ENCODE data around the gene MFSD2A.
"Not testable (repeated sequence)": the region's sequence is repeated elsewhere in the genome, so short reads cannot be mapped to it uniquely, and the experiment has no call there.

The MFSD2A gene

DNA sequence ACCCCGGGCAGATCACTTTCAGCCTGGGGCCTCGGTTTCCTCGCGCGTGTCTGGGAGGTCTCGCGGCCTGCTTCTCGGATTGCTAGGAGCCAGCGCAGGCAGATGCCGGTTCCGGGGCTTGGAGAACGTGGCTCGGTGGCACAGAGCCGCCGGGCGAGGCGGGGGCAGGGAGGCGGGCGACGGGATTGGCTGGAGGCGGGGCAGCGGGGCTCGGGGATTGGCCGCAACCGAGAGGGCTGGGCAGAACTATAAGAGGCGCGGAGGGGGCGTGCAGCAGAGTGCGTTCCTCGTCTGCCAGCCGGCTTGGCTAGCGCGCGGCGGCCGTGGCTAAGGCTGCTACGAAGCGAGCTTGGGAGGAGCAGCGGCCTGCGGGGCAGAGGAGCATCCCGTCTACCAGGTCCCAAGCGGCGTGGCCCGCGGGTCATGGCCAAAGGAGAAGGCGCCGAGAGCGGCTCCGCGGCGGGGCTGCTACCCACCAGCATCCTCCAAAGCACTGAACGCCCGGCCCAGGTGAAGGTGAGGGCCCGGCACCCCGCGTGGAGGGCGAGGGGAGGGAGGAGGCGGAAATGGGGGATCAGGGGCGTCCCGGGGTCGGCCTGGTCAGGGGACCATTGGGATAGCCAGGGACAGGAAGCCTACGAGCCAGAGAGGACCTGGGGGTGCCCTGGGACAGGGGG, at the start of gene MFSD2A:
TSS of gene MFSD2A (plus strand) at position 276 of the 677 bp plus-strand sequence. CDS start at position 424, 148 bp downstream.
- peak; percentile 83 for DNase-seq (ENCODE audit: low spot score)

DNA sequence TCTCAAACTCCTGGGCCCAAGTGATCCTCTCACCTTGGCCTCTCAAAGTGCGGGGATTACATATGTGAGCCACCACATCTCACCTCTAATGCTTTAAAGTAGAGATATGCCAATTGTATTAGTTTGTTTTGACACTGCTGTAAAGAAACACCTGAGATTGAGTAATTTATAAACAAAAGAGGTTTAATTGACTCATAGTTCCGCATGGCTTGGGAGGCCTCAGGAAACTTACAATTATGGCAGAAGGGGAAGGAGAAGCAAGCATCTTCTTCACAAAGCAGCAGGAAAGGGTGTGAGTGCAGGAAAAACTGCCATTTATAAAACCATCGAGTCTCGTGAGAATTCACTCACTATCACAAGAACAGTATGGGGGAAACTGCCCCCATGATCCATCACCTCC, 49.8 kb upstream of the MFSD2A start:
- DNase-seq (ENCODE audit: low spot score) = no peak

DNA sequence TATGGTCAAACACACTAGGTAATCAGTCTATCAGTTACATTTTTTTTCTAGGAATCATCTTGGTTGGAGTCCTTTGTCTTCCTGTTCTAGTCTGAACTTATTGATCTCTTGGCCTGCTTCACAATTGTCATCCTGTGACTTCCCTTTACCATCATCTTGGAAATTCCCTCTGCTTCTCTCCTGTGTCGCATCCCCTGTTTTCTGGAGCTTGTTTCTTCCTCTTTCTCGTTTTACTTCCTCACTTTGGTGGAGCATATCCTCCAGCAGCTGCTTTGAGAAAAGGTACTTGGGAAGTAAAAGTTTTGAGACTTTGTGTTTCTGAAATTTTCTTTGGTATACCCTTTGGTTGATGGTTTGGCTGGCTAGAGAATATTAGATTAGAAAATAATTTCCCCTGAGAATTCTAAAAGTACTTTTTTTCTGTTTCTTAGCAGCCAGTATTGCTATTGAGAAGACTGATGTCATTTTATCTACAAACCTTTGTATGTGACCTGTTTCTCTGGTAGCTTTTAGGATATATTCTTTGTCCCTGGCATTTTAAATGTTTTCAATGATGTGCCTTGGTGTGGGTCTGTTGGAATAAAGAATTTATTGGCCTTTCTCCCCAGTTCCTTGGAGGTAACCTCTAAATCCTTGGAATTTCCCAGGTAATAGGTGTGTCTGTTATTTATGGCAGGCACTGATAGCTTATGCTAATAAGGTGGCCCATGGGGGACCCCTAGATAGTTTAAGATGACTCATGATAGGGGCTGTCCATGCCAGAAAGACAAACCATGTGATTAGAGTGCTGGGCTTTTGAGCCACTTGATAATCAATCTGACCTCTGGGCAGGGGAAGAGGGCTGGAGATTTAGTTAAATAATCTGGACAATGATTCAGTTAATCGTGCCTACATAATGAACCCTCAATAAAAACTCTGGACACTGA, 47.2 kb upstream of the MFSD2A start:
- DNase-seq (ENCODE audit: low spot score) = peak; percentile 73

DNA sequence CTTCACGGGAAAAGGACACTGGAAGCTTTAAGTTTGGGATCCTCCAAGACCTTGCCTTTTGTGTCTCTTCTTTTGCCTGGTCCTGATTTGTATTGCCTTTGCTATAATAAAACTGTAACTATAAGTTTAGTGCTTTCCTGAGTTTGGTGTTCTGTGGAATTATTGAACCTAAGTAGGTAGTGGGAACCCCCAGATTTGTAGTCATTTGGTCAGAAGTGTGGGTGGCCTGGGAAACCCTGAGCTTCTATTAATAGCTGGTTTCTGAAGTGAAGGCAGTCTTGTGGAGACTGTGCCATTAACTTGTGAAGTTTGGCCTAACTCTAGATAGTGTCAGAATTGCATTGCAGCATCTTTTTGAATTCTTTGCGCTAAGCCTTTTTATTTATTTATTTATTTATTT, 46.4 kb upstream of the MFSD2A start:
- DNase-seq (ENCODE audit: low spot score) = no peak

DNA sequence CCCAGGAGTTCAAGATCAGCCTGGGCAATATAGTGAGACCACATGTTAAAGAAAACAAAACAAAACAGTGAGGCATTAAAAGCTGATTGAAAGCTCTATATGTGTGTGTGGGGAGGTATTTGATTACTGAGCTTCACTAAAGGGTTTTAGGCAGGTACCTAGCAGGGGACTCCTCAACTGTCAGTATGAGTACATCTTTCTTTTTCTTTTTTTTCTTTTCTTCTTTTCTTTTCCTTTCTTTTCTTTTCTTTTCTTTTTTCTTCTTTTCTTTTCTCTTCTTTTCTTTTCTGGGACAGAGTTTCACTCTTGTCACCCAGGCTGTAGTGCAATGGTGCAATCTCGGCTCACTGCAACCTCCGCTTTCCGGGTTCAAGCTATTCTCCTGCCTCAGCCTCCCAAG, 44.7 kb upstream of the MFSD2A start:
- DNase-seq (ENCODE audit: low spot score) = no peak

DNA sequence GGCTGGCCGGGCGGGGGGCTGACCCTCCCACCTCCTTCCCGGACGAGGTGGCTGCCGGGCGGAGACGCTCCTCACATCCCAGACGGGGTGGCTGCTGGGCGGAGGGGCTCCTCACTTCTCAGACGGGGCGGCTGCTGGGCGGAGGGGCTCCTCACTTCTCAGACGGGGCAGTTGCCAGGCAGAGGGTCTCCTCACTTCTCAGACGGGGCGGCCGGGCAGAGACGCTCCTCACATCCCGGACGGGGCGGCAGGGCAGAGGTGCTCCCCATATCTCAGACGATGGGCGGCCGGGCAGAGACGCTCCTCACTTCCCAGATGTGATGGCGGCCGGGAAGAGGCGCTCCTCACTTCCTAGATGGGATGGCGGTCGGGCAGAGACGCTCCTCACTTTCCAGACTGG, 41.8 kb upstream of the MFSD2A start:
- DNase-seq (ENCODE audit: low spot score) = not testable (repeated sequence)

DNA sequence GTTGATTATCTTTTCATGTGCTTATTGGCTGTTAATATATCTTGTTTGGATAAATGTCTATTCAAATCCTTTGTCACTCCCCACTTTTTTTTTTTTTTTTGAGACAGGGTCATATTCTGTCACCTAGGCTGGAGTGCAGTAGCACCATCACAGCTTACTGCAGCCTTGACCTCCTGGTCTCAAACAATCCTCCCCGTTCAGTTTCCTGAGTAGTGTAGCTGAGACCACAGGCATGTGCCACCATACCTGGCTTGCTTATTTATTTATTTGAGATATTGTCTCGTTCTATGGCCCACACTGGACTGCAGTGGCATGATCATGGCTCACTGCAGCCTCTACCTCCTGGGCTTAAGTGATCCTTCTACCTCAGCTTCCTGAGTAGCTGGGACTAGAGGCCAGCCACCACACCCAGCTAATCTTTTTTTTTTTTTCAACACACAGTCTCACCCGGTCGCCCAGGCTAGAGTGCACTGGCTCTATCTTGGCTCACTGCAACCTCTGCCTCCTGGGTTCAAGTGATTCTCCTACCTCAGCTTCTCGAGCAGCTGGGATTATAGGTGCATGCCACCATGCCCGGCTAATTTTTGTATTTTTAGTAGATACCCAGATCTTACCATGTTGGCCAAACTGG, 39.3 kb upstream of the MFSD2A start:
- no peak for DNase-seq (ENCODE audit: low spot score)

DNA sequence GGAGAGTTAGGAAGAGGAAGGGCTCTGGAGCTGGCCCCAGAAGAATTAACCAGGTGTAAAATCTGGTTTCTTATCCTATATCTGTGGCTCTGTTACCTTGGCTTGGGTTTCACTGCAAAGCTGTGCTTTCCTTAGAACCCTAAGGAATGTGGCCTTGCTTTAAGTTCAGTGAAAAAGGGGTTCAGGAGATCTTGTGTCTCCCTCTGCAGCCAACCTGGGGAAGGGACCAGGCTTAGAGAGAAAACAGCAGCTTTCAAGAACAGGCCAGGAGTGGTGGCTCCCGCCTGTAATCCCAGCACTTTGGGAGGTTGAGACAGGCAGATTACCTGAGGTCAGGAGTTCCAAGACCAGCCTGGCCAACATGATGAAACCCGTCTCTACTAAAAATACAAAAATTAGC, 37.1 kb upstream of the MFSD2A start:
- no peak for DNase-seq (ENCODE audit: low spot score)

DNA sequence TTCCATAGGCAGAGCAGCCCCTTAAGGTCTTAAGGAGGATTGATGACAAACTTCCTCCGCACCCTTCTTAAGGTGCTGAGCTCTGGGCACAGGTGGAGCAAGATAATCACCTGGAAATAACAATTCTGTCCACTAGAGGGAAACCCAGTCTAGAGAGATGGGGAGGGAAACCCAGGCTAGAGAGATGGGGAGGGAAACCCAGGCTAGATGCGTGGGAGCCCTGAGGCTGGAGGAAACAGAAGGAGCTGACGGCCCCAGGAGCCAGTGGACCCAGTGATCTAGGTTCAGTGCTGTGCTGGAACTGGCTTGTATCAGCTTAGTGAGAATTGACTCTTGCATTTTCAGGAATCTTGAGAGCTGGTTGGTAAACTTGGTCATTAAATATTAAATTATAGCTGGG, 35.4 kb upstream of the MFSD2A start:
- peak; percentile 76 for DNase-seq (ENCODE audit: low spot score)

DNA sequence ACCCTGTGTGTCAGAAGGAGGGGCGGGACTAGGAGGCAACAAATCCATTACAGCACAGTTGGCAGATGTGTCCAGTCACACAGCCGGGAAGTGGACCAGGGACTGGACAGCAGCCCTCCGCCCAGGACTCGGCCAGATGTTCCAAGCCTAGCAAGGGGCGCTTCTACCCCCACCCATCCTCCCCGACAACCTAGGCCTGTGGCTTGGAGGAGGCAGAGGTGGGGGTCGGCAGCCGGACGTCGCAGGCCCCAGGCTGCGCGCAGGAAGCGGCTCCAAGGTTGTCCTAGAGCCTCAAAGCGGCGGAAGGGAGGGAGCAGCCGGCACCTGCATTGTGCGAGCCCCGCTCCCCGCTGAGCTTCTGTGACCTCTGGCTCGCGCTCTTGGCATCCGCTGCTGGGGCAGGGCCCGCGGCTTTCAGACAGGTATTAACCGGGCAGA, 32.7 kb upstream of the MFSD2A start:
- DNase-seq (ENCODE audit: low spot score) = no peak

DNA sequence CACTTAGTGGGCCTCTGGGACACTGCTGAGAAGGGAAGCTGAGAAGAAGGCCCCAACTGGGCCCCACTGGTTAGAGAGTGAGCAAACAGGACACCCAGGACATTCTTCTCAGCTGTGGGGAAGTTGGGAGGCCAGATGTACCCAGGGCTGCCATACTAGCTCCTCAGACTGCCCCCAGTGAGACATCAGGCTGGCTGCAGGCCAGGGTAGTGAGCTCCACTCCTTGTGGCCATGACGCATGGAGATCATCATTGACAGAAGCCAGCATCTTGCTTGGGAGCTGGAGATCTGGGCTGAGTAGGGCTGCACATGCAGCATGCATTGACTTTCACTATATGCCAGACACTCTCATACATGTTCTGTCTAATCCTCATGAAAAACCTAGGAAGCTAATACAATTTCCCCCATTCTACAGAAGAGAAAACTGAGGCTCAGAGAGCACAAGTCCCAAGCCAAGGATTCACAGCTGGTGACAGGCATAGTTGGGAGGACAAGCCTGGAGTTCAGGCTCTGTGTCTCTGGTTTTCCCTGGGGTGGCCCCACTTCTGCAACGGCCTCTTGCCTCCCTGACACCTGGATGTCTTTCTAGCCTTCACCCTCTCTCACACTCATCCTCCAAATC, 29.1 kb upstream of the MFSD2A start:
- no peak for DNase-seq (ENCODE audit: low spot score)

DNA sequence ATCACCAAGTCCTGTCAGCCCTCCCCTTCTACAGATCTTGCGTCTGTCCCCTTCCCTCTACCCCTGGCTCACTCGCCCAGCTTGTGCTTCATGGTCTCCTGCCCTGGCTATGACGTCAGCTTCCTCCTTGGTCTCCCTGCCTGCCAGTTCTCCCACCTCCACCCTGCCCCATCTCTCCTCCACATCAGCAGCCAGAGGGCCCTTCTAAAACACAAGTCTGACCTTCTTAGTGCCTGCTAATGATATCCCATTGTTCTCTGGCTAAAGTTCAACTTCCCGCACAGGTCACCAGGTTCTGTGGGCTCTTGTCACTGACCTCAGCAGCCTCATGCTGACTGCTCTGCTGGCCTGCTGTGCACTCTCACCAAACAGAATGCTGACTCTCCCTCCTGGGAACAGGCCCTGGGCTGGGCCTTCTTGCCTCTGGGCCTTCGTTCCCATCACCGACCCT, 28.6 kb upstream of the MFSD2A start:
- no peak for DNase-seq (ENCODE audit: low spot score)

DNA sequence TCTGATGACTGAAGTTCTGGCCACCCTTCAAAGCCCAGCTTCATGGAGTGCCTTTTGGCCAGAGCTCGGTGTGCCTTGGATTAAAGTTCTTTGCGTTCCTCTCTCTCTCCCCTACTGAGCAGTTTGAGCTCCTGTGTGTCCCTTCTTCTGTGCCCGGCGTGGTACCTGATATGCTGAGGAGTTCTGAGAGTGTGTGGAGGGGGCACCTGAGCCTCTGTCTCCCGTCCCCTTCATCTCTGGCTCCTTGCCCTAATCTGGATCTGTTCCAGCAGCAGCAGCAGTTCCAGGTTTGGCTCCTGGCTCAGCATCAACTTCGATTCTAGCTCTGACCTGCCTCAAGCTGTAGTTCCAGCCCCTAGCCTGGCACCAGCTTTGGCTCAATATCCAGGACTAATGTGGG, 28.1 kb upstream of the MFSD2A start:
- no peak for DNase-seq (ENCODE audit: low spot score)

DNA sequence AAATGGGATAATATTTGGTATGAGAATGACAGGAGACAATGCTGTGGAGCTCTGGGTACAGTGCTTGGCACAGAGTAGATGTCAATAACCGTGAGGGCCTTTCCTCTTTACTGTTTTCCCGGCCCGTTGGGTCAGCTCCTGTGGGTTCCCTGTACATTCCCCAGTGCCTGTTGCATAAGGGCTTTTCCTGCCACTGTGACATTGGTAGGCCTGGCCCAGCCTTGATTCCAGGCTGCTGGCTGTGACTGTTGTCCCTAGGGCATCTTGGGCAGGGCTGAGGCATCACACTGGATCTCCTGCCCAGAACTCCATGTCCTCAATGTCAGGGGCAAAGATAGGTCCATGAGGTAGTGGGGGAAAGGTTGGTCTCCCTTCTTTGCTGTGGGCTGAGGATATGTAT, 27.4 kb upstream of the MFSD2A start:
- DNase-seq (ENCODE audit: low spot score) = no peak

DNA sequence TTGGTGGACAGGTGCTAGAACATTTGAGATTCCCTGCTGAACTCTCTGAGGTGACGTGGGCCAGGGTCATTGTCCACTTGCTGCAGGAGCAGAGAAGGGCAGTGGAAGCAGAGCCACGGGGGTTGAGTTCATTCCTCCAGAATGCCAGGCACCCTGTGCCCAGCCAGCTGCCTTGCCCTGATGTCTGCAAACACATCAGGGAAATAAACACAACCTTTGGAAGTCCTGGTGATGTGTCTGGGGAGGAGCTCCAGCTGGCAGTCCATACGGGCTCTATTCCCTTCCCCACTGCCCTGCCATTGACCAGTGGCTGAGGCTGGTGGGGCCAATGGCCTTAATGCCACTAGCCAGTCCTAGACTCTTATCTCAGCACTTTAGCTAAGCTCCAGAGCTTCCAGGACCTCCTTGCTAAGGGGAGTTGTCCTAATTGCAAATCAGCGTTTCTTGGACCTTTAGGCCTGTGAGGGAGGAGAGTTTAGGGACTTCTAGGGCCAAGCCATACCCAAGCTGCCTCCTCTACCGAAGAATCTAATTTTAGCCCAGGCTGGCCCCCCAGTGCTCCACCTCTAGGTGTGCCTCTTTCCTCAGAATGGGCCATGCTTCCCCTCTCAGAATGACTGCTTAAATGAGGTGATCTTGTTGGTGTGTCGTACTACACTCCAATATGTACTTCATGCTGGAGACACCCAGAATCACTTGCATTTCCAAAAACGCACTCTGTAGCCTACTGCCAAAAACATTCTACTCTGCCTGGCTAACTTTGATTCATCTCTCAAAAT, 25.9 kb upstream of the MFSD2A start:
- DNase-seq (ENCODE audit: low spot score) = no peak

DNA sequence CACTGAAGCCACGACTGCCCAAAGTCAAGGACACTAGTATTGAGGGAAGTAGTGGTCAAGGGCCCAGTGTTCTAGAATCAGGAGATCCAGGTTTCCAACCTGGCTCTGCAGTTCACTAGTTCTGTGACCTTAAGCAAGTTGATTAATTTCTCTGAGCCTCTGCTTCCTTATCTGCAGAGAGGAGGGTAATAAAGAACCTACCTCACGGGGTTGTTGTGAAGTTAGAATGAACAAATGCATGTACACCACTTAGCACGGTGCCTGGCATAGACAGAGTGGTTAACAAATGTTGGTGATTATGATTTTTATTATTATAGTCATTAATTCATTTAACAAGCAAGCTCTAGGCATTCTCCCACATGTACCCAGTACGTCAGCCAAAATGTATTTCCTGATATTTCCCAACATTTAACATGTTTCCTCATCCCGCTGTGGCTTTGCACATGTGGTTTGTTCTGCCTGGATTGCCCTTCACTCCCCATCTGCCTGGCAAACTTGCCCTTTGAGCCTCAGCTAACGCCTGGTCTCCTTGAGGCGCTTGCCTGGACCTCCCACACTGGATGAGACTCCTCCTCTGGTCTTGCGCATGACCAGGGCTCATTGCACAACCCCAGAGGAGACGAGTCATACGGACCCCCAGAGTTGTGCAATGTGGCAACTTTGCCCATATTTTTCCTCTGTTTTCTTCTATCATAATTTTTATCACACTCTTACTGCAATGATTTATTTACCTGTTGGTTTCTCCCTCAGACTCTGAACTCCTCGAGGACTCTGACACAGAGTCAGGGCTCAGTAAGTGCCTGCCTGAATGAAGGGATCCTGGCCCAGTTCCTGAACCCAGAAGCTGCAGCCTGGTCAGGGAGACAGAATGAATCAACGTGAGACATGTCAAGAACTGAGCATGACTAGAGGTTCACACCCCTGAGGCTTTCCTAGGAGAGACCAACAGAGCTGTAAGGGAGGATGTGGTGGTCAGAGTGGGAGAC, 20.7 kb upstream of the MFSD2A start:
- DNase-seq (ENCODE audit: low spot score) = peak; percentile 81

DNA sequence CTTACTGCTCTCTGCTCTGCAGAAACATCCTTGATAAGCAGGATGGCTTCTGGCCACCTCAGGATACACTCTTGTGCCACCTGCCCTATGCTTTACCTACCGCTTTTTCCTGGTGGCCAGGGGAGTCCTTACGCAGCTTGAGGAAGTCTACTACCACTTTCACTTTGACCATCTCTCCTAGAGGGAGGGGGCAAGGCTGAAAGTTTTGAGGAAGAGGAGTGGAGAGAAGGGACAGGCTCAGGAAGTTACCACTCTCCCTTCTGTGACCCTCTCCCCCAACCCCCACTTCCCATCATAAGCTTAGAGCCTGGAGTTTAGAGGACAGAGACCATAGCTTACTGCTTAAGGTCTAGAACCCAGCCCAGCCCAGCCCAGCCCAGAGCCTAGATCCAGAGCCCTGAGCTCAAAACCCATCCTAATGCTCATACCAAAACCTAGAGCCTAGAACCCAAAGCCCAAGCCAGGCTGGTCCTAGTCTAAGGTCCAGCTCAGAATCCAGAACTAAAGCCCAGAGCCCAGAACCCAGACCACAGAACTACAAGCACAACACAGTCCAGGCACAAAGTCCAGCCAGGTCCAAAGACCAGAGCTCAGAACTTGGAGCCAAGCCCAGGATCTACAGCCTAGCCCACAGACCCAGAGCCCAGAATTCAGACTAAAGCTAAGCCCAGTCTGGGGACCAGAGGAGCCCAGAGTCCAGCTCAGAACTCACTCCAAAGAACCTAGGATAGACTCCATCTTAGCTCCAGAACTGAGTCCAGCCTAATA, 18.0 kb upstream of the MFSD2A start:
- peak; percentile 83 for DNase-seq (ENCODE audit: low spot score)

DNA sequence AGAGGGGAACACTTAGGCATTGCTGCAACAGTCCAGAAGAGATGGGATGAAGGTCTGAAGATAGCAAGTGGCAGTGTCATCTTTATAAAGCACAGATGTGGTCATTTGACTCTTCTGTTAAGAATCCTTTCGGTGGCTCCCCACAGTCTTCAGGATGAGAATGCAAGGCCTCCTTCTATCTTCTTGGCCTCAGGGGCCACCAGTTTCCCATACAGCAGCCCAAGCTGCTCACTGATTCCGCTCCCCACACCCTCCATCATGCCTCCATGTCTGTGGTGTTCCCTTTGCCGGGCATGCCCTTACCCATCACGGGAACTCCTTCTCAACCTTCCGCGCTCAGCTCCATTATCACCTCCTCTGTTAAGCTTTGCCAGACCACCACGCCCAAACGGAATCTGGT, 16.1 kb upstream of the MFSD2A start:
- DNase-seq (ENCODE audit: low spot score) = no peak

DNA sequence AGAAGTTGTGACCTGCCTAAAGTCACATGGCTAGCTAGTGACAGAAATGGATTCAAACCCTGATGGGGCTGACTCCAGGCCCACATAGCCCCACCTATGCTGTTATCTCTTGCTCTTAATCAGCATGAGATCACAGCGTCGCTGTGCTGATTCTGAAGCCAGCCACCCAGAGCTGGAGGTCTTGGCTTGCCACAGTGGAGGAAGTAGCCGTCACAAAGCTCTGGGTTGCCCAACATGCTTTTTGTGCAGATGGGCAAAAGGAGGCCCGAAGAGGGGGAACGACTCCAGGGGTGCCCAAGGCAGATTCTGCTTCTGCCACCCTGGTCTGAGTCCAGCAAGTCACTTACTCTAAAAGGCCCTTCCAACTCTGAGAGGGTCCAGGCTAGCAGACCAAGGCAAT, 14.7 kb upstream of the MFSD2A start:
- peak; percentile 46 for DNase-seq (ENCODE audit: low spot score)

Measured in pons (tissue), 1 donor.